Cortex of kidney (tissue), 1 donor: ENCODE measurements around the gene SEC16B.
"Not testable (repeated sequence)": the region's sequence is repeated elsewhere in the genome, so short reads cannot be mapped to it uniquely, and the experiment has no call there.

Experiments
- DNase-seq: peaks from one replicate; lab custom pipeline; 2025; lab: John Stamatoyannopoulos, UW

SEC16B gene, protein sequence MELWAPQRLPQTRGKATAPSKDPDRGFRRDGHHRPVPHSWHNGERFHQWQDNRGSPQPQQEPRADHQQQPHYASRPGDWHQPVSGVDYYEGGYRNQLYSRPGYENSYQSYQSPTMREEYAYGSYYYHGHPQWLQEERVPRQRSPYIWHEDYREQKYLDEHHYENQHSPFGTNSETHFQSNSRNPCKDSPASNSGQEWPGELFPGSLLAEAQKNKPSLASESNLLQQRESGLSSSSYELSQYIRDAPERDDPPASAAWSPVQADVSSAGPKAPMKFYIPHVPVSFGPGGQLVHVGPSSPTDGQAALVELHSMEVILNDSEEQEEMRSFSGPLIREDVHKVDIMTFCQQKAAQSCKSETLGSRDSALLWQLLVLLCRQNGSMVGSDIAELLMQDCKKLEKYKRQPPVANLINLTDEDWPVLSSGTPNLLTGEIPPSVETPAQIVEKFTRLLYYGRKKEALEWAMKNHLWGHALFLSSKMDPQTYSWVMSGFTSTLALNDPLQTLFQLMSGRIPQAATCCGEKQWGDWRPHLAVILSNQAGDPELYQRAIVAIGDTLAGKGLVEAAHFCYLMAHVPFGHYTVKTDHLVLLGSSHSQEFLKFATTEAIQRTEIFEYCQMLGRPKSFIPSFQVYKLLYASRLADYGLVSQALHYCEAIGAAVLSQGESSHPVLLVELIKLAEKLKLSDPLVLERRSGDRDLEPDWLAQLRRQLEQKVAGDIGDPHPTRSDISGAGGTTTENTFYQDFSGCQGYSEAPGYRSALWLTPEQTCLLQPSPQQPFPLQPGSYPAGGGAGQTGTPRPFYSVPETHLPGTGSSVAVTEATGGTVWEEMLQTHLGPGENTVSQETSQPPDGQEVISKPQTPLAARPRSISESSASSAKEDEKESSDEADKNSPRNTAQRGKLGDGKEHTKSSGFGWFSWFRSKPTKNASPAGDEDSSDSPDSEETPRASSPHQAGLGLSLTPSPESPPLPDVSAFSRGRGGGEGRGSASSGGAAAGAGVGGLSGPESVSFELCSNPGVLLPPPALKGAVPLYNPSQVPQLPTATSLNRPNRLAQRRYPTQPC

DNA sequence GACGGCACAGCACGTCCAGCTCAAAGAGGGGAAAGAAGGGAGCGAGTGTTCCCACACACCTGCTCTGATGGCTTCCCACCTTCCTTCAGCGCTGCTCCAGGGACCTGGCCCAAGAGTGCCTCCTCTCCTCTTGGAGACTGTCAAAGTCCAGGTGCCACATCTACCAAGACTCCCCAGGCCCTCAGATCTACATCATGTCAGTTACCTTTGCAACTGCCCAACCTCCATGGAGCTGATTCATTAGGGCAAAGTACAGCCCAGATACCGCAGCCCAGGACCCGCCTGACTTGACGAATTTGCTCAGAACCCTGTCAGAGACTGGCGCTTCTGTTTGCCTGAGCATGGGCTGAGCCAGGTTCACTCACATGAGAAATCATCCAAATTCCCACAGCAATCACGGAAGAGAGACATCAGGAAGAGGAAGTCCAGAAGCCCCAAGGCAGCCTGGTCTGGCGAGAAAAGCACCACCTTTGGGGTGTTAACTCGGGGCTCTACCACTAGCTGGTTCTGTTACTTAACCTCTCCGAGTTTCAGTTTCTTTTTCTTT, at the start of gene SEC16B:
TSS of gene SEC16B (minus strand) at position 234 of the 547 bp plus-strand sequence. CDS start 2,077 bp downstream, outside the sequence.
- DNase-seq, result no peak

DNA sequence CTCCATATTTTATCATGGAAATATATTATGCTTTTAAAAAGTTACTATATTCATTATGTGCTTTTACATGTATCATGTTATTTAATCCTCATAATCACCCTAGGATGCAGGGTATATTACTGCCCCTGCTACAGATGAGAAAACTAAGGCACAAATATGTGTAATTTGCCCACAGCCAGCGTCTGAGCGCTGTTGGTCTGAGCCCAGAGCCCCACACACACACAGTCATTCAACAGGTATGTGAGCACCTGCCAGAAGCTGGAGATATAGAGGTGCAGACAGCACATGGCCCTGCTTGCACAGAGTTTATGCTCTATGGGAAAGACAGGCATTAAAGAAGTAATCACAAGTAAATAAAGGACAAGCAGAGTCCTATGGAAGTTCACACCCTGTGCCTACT, 49.8 kb upstream of the SEC16B start:
- DNase-seq, result no peak

DNA sequence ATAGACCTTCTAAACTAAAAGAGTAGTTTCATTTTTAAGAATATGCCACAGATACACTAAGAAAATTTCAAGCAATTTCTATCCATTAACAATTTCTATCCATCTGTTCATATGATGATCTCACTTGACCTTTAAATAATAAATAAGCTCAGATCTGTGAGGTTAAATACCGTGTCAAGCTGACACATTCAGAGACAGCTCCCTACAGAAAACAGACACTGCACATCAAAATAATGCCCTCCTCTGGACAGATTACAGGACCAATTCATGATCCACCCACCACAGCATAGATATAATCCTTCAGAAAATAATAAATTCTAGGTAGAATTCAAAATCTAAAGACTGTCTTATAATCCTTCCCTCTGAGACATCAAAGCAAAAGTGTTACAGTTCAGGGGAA, 49.4 kb upstream of the SEC16B start:
- no peak for DNase-seq

DNA sequence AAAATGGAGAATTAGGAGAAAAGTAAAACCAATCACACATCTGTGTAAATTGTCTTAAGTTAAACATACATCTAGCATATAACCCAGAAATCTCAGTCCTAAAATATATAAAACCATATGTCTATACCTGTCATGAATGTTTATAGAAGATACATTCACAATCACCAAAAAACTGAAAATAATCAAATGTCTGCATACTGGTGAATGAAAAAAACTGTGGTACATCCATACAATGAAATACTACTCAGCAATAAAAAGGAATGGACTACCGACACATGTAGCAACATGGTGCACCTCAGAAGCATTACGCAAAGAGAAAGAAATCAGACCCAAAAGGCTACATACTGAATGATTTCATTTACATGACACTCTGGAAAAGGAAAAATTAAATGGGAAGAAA, 47.7 kb upstream of the SEC16B start:
- DNase-seq, result no peak

DNA sequence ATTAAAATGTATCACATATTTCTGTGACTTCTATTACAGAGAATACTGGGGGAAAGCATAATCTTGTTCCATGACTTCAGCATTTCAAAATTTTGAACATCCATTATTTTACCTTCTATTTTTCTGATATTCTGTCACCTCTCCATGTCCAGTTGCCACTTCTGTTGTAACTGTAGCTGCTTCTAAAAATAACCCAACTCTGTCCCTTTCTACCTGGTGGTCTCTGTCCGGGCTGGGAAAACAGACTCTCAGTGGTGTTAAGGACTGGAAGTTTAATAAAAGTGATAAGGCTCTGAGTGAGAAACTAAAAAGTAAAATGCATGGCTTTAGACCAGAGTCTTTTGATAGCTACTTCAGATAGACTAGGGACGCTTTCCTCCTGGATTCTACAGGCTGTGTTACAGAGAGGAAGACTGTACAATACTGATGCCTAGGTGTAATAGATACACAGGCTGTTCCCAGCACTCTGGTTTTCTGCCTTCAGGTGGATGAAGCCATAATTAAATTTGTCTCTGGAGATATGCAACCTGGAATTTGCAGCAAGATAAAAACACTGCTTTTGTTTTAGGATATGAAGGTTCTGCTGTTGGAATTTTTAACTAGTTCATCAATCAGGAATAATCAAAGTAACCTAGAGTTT, 42.1 kb upstream of the SEC16B start:
- DNase-seq, result no peak

DNA sequence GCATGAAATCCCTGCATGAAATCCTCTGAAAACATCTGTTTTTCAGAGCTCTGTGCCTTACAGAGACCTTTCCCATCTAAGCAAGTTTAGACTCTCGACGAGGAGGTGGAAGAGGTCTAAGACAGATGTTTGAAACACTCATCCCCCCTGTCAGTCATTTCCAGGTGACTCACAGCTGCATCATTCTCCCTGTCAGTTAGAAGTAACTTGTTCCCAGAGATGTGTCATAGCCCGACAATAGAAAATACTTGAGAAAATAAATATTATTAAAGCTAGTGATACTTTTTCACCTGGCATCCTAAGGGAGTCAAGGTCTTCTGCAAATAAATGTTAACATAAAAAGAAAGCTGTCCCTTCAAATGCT, 41.6 kb upstream of the SEC16B start:
- no peak for DNase-seq

DNA sequence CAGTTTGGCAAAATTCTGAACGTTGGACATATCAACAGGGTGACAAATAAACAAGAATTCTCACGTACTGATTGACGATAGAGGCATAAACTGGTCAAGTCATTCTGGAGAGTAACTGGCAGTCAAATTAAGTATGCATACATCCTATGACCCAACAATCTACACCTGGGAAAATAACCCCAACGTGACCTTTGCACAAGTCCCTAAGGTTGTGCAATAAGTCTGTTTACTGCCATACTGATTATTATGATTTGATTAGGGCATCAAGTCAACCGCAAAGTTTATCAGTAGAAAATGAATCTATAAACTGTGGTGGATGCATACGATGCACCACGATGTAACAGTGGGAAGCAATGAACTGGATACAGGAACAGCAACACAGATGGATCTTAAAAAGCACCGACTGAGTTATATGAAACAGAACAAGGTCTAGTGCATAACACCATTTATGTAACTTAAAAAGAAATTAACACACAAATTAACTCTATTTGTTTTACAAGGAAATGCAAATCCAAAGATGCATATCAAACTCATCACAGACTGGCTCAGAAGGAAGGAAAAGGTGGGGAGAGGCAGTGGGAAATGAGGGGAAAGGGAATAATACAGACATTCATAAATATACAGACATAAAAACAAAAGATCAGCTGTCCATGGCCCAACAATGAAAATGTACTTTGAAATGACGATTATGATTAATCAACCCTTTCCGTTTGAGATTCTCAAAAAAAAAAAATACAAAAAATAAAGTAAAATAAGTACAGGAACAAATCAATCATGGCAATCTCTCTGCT, 41.0 kb upstream of the SEC16B start:
- DNase-seq, result no peak

DNA sequence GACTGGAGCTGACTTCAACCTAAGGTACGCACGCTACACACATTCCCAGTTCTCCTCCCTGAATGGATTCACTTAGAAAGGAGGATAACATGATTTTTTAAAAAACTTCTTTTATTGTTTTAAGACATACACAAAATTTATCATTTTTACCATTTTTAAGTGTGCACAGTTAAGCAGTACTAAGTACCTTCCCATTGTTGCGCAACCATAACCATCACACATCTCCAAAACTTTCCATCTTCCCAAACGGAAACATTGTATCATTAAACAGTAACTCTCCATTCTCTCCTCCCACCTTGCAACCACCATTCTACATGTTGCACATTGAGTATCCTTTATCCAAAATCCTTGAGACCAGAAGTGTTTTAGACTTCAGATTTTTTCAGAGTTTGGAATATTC, 36.2 kb upstream of the SEC16B start:
- DNase-seq, result no peak

DNA sequence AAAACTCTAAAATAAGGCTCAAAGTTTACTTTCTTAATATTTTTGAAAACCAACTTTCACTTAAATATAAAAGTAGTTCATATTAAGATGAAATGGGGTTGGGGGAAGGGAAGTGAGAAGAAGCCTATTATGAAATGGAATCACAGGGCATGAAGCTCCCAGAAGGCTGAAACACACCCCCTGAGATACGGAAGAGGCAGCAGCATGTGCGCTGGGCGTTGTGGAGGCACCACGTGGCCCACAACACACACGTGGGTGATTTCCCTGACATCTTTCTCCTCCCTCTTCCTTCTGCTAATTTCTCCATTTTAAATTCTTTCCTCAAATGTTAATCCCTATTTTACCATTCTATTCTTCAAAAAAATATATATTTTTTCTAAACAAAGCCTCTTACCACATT, 35.6 kb upstream of the SEC16B start:
- DNase-seq, result no peak

DNA sequence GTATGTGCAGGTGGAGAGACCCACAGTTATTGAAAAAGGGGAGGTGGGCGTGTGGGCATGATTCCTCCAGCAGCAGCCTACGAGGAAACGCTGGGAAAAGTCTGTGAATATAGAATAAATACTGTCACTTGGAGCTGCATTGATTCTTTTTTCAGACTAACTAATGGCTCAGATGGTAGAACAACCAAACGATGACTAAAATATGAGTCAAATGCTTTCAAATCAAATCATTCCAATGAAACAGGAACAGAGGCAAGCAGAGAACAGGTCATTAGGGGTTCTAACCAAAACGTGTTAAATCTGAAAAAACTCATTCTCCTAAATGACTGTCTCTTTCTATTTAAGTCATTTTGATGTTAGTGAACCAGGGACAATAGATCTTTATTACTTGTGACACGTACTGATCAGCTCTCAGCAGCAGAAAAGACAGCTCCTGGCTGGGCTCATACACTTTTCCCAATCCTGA, 35.1 kb upstream of the SEC16B start:
- no peak for DNase-seq

DNA sequence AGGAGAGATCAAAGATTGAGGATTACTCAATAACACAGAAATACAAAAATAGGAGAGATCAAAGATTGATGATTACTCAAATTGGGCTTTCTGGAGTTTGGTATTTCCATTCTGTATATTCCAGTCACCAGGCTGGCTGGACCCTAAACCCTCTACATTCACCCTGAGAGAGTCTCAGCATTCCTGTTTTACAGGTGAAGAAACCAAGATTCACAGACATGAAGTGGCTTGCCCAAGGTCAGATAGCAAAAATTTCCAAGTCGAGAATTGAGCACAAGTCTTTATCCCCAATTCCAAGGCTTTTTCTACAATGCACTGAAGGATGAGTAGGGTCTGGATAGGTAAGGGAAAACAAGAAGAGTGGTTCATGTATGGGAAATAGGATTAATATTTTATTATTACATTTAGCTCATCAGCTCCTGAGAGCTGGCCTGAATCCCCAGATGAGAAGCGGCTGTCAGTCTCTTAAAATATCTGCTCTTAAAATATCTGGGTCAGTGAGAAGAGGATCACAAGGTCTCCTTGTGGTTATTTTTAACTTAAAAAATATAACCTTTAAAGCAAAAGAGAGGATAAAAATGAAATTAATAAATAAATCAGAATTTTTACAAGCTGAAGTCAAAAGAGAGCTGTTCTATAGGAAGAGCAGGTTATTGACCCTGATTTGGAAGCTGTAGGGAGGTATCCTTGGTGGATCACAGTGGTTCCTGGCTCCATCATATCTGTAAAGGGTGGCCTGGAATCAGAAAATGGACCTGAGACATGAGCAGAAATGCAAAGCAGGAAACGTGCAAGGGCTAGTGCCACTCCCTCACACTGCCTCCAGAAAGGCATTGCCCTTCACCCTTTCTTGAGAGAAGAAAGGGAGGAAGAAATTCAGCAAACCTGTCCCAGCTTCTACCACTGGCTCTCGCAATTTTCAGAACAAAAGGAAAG, 29.1 kb upstream of the SEC16B start:
- no peak for DNase-seq

DNA sequence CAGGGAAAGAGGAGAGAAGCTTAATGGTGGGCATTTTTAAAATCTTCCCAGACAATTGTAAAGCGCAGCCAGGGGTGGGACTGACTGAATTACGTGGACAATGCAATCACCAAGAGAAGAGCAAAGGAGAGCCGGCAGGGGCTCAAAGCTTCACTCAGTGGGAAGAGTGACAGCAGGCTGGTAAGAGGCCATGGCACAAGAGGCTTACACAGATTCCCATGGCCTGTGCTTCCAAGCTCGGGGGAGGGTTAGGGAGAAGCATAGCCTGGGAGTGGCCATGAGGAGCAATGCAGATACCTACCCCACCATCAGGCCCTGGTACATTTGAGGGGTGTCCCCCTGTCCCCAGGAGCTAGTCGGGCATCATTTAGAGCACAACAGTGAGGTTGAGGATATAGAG, 27.1 kb upstream of the SEC16B start:
- no peak for DNase-seq

DNA sequence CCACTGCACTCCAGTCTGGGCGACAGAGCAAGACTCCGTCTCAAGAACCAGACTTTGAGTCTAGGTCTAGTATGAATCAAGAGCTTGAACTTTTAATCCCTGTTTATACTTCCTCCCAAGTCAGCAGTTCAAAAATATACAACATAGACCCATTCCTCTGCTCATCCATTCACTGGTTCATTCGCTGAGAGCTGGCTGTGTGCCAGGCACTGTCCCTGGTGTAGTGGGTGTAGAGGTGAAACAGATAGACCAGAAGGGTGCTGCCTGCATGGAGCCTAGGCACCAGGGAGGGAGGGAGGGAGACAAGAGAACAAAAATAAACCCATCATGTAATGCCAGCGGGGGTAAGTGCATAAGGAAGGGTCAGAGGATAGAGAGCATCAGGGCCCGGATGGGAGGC, 25.5 kb upstream of the SEC16B start:
- no peak for DNase-seq

DNA sequence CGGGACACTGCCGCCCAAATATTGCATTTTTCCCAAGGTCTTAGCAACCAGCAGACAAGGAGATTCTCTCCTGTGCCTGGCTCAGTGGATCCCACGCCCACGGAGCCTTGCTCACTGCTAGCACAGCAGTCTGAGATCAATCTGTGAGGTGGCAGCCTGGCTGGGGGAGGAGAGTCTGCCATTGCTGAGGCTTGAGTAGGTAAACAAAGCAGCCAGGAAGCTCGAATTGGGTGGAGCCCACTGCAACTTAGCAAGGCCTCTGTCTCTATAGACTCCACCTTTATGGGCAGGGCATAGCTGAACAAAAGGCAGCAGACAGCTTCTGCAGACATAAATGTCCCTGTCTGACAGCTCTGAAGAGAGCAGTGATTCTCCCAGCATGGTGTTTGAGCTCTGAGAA, 16.4 kb upstream of the SEC16B start:
- DNase-seq, result not testable (repeated sequence)

DNA sequence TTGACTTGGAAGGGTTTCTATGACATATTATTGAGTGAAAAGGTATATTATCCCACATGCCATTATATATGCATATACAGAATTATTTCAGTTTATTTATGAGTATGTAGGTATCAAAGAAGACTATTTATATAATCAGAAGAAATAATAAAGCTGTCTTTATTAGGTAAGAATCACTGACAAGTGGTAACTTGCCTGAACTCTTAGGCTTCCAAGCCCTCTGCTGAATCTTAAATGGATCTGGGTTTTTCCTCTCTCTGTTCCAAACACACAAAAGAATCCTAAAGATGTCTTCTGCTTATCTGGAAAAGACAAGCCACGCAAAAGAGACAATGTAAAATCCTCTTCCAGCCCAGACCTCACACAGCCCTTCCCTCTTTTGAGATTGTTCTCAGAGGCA, 14.9 kb upstream of the SEC16B start:
- DNase-seq, result no peak

DNA sequence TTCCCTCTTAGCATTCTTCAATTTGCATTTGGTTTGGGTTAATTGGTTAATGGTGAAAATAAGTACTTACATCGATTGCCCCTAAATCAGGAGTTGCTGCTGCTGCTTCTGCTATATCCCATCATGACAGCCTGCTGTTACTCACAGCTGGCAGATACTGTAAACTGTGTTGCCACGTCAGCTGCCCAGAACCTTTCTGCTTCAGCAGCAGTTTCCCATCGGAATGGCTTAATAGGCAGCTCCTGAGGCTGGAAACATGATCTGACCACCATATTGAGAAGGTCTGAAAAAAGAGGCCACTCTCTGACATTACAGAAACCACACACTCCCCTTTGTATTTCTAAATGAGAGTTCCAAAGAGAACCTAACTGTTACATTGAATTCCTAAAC, 14.3 kb upstream of the SEC16B start:
- DNase-seq, result no peak

DNA sequence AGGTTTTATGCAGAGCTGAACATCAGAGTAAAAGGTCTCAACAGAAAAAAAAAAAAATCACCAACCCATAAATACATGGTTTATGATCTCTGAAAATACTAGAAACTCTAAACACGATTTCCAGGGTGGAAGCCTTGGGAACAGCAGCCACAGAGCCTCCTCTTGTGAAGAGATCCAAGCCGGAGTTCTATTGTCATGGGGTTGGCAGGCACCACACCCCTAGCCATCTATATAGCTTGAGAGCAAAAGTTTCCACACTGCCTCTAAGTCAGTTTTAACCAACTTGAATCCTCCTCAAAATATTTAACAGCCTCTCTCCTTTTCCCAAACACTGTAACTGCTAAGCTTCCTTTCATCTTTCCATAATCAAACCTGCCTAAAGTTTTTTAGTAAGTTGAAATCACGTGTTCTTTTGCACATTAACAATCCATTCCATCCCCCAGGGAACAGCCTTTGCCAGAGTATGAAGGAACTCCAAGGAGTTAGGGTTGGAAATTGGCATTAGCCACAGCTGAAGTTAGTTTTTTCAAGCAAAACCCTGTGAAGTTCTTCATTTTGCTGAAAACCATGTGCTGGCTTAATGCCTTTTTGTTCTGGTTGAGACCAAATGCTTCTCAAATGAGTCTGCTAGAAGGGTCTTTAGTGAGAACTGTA, 13.8 kb upstream of the SEC16B start:
- no peak for DNase-seq

DNA sequence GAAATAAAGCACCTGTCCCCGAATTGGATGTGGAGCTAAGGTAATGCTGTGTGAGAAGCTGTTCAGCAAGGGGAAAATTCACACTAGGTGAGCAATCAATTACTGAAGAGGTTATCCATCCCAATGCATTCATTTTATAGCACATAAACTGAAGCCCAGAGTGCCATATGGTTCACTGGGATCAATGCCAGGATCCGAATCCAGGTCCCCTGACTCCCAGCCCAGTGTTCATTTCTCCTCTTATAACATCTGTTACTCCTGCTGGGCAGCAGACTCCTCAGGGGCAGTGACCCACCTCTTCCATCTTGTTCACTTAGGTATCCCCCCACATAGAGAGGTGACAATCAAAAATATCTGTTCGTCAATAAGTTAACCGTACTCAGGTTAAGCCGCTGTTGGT, 13.2 kb upstream of the SEC16B start:
- no peak for DNase-seq

DNA sequence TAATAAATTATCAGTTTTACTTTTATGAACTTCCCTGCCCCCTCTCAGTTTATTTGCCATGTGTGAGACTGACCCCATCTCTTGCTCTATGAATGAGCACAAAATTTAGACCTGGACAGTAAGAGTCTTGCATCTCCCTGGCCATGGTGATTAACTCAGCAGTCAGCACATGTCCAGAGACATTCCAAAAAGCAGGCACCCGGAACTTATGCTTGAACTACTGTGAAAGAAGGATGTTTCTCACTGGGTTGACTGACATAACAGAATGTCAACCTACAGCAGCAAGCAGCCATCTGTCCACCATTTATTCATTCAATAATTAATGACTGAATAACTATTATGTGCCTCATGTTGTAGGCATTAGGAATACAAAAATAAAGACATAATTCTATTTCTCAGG, 11.3 kb upstream of the SEC16B start:
- DNase-seq, result no peak

DNA sequence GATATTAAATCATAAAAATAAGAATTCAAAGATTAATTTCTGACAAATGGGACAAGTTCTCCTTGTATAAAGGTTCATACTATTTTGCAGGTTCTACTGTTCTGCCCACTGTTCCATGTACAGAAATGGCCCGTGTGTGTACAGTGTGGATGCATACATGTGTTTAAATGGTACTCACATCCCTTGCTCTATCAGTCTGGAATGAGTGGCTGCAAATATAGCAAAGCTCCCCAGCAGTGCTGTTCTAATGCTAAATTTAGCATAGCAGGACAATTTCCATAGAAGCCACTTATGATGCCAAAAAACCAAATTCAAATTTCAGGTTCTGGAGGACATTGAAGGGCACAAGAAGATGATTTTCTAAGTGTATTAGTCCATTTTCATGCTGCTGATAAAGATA, 9.4 kb upstream of the SEC16B start:
- no peak for DNase-seq
